LoVo (cell line): Measurements from ENCODE around the gene BPI.
"Not testable (repeated sequence)": the region's sequence is repeated elsewhere in the genome, so short reads cannot be mapped to it uniquely, and the experiment has no call there.

ENCODE experiments used
- DNase-seq: peaks from one replicate; pipeline ENCODE4 v3.0.0-alpha.2; 2016; ENCODE audit warnings: low spot score

BPI gene

DNA sequence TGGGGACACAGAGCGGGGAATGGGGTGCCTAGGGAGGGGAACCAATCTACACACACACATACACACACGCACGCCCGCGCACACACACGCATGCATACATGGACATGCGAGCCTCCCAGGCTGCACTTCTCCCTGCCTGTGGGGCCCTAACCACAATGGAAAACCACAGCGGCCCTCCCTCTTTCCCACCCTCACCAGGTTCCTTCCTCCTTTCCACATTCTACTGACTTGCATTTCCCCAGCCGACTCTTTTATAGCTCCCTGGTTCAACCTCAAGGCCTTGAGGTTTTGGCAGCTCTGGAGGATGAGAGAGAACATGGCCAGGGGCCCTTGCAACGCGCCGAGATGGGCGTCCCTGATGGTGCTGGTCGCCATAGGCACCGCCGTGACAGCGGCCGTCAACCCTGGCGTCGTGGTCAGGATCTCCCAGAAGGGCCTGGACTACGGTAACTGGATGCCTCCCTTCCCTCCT, at the start of gene BPI:
BPI (plus strand) TSS at position 249 of the 472 bp plus-strand sequence; CDS start at position 317, 68 bp downstream.
- DNase-seq, result no peak

DNA sequence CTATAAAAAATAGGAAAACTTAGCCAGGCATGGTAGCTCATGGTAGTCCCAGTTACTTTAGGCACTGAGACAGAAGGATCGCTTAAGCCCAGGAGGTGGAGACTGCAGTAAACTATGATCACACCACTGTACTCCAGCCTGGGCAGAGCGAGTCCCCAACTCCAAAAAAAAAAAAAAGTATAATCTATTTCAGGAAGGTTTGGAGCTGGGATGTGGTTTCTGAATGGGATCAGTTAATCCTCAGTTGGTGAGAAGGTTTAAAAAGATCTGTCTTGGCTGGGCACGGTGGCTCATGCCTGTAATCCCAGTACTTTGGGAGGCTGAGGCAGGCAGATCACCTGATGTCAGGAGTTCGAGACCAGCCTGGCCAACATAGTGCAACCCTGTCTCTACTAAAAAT, 49.3 kb upstream of the BPI start:
- not testable (repeated sequence) for DNase-seq

DNA sequence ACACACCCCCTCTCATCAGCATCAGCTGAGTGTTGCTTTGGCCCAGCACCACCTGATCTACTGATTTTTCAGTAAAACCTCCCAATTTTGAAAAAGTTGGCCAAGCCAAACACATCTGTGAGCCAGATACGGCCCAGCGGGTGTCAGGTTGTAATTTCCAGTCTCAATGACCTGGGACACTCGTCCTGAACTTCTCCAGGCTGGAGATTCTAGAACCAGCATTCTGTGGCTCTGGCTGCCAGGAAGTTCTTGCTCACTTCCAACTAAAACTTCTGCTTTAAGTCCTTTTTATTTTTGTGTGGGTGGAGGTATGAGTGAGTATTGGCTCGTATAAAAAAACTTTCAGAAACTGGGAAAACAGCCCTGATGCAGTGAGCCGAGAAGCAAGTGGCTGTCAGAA, 48.6 kb upstream of the BPI start:
- DNase-seq, result no peak

GRCh38 chr20:38256021-38256420, 47.9 kb upstream of the BPI start:
- DNase-seq, result no peak

GRCh38 chr20:38256966-38257365, 47.0 kb upstream of the BPI start:
- no peak for DNase-seq

- DNase-seq, result no peak
These were observed 45.3 kb upstream of the BPI start for GRCh38 chr20:38258545-38259215.

DNA sequence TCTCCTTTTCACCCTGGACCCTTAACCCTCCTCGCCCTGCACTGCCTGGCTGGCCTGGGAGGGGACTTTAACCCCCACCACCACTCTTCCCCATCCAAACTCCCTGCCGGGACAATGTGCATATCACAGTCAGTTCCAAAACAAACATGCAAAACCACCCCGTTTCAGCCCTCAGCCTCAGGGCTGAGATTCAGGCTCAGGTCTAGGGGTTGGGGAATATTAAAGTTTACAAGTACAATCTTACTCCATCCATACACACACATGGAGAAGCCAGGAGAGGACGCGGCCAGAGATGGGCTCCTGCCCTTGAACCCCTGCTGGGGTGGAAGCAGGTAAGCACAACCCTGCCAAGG, 44.0 kb upstream of the BPI start:
- no peak for DNase-seq

DNA sequence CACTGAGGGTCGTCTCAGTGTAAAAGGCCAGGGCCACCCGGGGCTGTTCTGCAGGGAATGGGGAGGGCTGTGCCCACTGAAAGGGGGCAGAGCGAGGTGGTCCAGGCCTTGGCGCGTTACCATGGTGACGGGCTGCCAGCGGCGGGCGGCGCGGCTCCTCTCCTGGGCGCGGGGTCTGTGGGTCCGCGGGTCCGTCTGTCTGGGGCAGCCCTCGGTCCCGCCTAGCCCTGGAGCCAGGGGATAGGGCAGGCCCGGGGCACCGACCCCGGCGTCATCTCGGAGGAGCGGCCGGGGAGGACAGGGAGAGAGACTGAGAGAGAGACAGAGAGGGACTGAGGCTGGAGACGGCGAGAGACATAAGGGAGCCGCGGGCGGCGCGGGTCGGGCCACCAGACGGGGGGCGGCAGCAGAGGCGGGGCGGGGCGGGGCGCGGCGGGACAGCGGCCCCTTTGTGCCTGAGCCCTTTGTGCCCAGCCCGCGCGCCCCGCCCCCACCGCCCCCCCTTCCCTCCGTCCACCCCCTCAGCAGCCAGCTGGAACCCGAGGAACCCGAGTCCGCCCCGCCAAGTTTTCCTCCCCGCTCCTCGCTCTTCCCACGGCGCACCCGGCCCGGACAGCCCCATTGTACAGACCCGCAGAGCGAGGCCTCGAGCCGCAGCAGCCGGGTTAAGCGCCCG, 43.4 kb upstream of the BPI start, which contains the start of gene KIAA1755:
KIAA1755 (minus strand) TSS at position 358 of the 676 bp plus-strand sequence; CDS start at position 123, 235 bp downstream.
- DNase-seq, result no peak

DNA sequence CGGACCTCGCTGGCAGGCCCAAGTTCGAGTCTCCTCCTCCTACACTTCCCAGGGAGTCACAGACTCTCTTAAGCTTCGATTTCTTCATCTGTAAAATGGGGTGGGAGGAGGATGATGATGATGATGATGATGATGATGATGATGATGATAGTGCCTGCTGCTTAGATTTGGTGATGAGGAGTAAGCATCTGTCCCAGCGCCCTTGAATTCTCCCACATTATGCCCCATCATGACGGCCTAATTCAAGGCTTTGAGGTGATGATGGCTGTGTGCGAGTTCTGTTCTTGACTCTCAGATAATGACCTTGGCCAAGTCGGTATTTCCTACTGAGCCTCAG, 42.9 kb upstream of the BPI start:
- DNase-seq, result no peak

- no peak for DNase-seq
These were observed 41.0 kb upstream of the BPI start for GRCh38 chr20:38262931-38263330.

- DNase-seq, result no peak
These were observed 37.5 kb upstream of the BPI start for GRCh38 chr20:38266426-38266825.

GRCh38 chr20:38267296-38267695, 36.7 kb upstream of the BPI start:
- DNase-seq, result no peak

DNA sequence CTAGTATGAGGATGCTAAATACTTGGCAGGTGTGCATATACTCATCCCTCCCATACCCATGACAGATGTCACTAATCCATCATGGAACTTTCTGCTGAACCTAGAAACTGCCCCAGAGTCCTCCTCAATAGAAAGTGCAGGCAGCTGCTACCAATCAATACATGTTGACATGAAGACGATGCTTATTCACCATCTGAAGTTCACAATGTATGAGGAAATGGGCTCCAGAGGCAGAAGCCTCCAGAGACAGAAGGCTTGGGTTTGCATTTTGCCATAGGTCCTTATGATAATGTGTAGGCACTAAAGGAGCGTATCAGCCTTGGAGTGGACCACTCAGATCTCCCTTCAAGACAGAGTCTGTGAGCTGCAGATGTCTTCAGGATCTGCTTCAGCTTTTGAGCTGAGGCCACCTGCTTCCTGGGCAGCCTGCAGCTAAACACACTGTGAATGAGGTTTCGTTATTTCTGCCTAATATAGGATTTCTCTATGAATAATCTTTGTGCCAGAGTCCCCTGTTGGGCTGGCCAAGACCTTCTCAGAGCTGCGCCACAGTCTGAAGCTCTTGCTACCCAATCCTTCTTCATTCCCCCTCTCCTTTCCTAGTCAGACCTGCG, 35.9 kb upstream of the BPI start:
- DNase-seq, result no peak

DNA sequence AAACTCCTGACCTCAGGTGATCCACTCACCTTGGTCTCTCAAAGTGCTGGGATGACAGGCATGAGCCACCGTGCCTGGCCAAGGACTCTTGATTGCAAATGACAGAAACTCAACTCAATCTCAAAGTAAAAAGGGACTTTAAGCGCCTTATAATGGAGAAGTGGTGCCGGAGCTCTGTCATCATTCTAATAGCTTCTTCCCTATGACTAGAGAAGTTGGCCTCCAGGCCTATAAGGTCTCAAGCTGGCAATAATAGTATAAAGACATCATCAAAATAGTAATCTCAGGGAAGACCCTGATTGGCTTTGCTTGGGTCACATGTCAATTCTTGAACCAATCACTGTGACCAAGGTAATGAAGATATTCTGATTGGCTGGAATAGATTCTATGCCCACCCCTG, 34.9 kb upstream of the BPI start:
- no peak for DNase-seq

DNA sequence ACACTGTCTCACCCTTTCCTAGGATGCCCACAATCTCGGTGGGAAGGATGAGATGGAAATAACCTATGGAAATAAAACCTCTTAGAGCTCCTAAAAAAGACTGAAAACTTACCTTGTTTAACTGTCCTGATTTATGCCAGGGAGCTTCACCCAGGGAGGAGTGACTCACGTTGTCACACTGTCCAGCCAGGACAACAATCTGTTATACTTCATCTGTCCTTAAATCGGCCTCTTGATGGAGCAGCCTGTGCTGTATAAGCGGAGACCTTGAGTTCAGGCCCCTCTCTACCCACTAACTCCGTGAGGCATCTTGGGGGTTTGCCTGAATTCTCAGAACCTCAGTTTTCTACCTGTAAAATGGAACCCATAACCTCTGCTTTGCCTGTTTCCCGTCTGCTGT, 34.2 kb upstream of the BPI start:
- no peak for DNase-seq

GRCh38 chr20:38270869-38271605, 32.9 kb upstream of the BPI start:
- peak; percentile 61 for DNase-seq

GRCh38 chr20:38271608-38272120, 32.3 kb upstream of the BPI start:
- no peak for DNase-seq

DNA sequence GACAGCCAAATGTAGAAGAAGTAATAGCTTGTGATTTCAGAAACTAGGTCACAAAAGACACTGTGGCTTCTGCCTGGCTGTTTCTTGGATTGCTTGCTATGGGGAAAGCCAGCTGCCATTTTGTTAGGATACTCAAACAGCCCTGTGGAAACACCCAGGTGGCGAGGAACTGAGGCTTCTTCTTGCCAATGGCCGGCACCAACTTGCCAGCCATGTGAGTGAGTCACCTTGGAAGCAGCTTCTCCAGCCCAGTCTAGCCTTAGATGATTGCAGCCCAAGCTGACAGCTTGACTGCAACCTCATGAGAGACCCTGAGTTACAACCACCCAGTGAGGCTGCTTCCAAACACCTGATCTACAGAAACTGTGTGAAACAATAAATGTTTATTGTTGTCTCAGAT, 31.6 kb upstream of the BPI start:
- no peak for DNase-seq

DNA sequence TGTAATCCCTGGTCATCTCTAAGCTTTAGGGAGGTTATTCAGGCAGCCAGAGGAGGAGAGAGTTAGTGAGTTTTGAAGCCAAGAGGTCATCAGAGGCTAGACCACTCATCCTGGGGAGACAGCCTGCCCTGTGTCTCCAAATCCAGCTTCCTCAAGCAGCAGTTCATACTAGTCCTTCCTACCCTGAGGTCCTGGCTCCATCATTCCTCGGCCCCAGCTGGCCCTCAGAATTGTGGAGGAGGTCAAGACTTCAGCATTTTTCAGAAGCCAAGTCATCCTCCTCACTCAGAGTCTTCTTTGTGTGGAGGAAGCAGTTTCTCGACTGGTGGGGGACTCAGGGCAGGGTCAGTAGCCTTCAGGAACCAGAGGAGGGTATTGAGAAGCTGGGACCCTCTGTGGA, 31.0 kb upstream of the BPI start:
- no peak for DNase-seq

- peak; percentile 25 for DNase-seq
These were observed 28.0 kb upstream of the BPI start for GRCh38 chr20:38275815-38276550.

DNA sequence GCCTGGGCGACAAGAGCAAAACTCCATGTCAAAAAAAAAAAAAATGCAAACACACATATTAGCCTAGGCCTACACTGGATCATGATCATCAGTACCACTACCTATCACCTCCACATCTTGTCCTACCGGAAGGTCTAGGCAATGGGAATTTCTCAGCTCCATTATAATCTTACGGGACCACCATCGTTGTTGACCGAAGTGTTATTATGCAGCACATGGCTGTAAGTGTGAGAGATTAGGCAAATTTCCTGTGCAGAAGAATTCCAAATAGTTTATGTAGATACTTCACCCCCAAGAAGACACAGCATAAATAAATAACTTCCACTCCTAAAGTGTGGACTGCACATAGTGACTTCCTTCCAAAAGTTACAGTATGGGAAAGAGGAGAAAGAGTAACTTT, 26.7 kb upstream of the BPI start:
- DNase-seq, result no peak

DNA sequence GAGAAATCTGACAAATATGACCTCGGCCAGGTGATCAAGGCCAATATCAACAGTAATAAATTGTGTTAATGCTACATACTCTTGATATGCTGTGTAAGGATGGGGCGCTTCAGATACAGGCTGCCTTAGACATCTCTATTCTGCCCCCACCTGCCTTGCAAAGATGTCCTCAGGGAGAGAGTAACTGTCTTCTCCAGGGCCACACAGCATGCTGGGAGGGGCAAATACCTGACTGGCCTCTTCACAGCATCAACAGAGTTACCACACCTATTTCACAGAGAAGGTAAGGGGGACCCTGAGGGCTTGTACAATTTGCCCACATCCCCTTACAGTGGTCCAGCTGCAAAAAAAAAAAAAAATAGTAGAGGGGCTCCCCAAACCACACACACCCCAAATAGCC, 26.3 kb upstream of the BPI start:
- DNase-seq, result no peak
